Measurements from ENCODE around the gene JADE2.

DNA sequence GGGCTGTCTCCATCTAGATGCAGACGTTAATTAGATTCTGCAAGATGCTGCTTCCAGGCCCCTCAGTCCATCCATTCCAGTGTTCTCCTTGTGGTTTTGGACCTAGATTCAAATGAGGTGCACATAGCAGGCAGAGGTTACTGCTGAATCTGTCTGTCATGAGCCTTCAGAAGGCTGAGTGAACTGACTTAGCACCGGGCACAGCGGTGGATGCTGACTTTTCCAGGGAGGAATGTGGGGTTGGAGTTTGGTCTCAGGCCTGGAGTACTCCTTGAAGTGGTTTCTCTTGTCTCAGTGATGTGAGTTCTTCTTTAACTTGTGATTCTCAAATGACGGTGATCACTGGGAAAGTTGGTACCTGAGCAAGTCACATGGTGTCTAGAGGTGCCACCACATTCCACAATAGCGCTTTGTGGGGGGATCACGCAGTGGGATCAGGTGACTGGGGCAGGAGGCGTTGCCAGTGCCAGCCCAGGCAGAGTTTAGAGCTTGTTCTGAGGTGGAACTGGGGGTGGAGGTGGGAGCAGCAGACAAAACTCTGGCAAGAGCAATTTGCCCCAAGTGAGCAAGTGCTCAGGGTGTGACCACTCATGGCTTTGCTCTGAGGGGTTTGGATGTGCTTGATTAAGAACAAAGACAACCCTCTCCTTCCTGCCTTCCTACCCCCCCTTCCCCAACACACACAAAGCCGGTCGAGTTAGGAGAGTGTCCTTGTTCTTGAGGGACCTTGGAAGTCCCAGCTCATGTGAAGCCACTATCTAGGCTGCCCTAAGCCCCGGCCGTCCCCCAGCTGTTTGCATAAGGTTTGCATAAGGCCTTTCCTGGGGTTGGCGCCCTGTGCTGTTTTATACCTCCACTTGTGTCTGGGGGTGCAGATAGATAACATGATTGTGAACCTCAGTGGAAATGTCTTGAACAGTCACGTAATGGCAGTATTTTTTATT is 25.1 kb downstream of the JADE2 start:
- no peak for TF ChIP-seq CTCF (IDR thresholded peaks at IDR 0.05)
- TF ChIP-seq POLR2AphosphoS5 (IDR thresholded peaks at IDR 0.05): no peak

Measured in gastroesophageal sphincter (tissue), 3 donors.